Suprapubic skin (tissue), 4 donors: ENCODE data around the gene CLK1.

Experiments used
- CTCF ChIP-seq, 2 donors: fragments of 200-600 bp in 1 of 2; fragments of 450-650 bp in 1 of 2; sonication (generic) in 1 of 2; IDR thresholded peaks; one replicate each; pipeline ENCODE4 v1.5.1; 2016 to 2019; ENCODE audit warnings: antibody characterized with exemption in 2 of 2, mild to moderate bottlenecking in 1 of 2, moderate library complexity in 1 of 2
- EP300 ChIP-seq: sonication (generic); formaldehyde crosslinking; IDR thresholded peaks from one replicate; pipeline ENCODE4 v1.6.1; 2017; ENCODE audit warnings: antibody characterized with exemption
- POLR2A ChIP-seq, 2 donors: fragments of 450-650 bp; IDR thresholded peaks; one replicate each; pipeline ENCODE4 v1.6.1; 2017; ENCODE audit warnings: antibody characterized with exemption in 2 of 2, mild to moderate bottlenecking in 2 of 2, moderate library complexity in 2 of 2
- POLR2AphosphoS5 ChIP-seq, 3 donors: sonication (generic); formaldehyde crosslinking; IDR thresholded peaks; one replicate each; pipeline ENCODE4 v1.6.1; 2017; ENCODE audit warnings: antibody characterized with exemption in 3 of 3

- TF ChIP-seq CTCF (IDR thresholded peaks at IDR 0.05): no peak
- TF ChIP-seq POLR2A (IDR thresholded peaks at IDR 0.05): no peak
- TF ChIP-seq POLR2AphosphoS5 (IDR thresholded peaks at IDR 0.05): no peak
- no peak for TF ChIP-seq EP300
Observed at GRCh38 chr2:200871151-200871550, 6.7 kb upstream of the CLK1 start.
